Endodermal cell (in vitro differentiated cells): ENCODE results near the gene CACNG7. TPM values are rescaled to one million over a fixed set of nuclear protein-coding genes. Genes with fewer than 3 reads are reported as not detected.

Experiments
- DNase-seq: peaks from one replicate; pipeline ENCODE4 v3.0.0-alpha.2; 2017
- H3K27ac ChIP-seq: 2 replicates; pipeline ENCODE4 v1.5.1; 2013; ENCODE audit warnings: mild to moderate bottlenecking, low read depth, low read length, moderate library complexity
- H3K27me3 ChIP-seq: 2 replicates; pipeline ENCODE4 v1.6.1; 2013; ENCODE audit warnings: mild to moderate bottlenecking, low read length, moderate library complexity; ENCODE audit not compliant: insufficient read depth, control insufficient read depth, poor library complexity, severe bottlenecking
- H3K36me3 ChIP-seq: 2 replicates; pipeline ENCODE4 v1.7.0; 2013; ENCODE audit warnings: mild to moderate bottlenecking, low read length, moderate library complexity; ENCODE audit not compliant: control insufficient read depth, insufficient read depth
- H3K4me1 ChIP-seq: one replicate; pipeline ENCODE4 v1.7.0; 2013; ENCODE audit warnings: low read length; ENCODE audit not compliant: control insufficient read depth, insufficient read depth
- H3K4me3 ChIP-seq: 2 replicates; pipeline ENCODE4 v1.5.1; 2013; ENCODE audit warnings: mild to moderate bottlenecking, low read length, moderate library complexity
- H3K9ac ChIP-seq: 2 replicates; pipeline ENCODE4 v1.6.1; 2013; ENCODE audit warnings: mild to moderate bottlenecking, low read length, moderate library complexity; ENCODE audit not compliant: poor library complexity, severe bottlenecking; ENCODE audit errors: extremely low read depth
- H3K9me3 ChIP-seq: 2 replicates; pipeline ENCODE4 v1.6.1; 2013; ENCODE audit warnings: mild to moderate bottlenecking, low read length, moderate library complexity; ENCODE audit not compliant: control insufficient read depth
- H3K27ac Mint-ChIP-seq: 2 replicates; pipeline ENCODE4 v1.8.0; 2020; ENCODE audit warnings: mixed read lengths
- H3K27me3 Mint-ChIP-seq: 2 replicates; pipeline ENCODE4 v1.8.0; 2021; ENCODE audit warnings: mild to moderate bottlenecking, mixed read lengths; ENCODE audit not compliant: insufficient read depth
- H3K36me3 Mint-ChIP-seq: 2 replicates; pipeline ENCODE4 v1.8.0; 2020; ENCODE audit warnings: low read depth, mixed read lengths
- H3K4me1 Mint-ChIP-seq: 2 replicates; pipeline ENCODE4 v1.8.0; 2020; ENCODE audit warnings: mixed read lengths
- H3K4me3 Mint-ChIP-seq: 2 replicates; pipeline ENCODE4 v1.8.0; 2020; ENCODE audit warnings: mild to moderate bottlenecking, moderate library complexity, mixed read lengths
- H3K9me3 Mint-ChIP-seq: 2 replicates; pipeline ENCODE4 v1.8.0; 2020; ENCODE audit warnings: mild to moderate bottlenecking, mixed read lengths
- CTCF ChIP-seq: fragments of 200-600 bp; sonication (generic); conservative IDR thresholded peaks from 2 replicates; pipeline ENCODE4 v1.5.0; 2021; ENCODE audit warnings: antibody characterized with exemption, mild to moderate bottlenecking
- WGBS, 2 experiments: methylation state at CpG; one replicate each; pipeline versions ENCODE4 v1.1.5 to v1.1.7; 2013; ENCODE audit warnings: missing lambda C conversion rate in 2 of 2, mixed read lengths in 1 of 2; ENCODE audit not compliant: insufficient coverage in 1 of 2, insufficient read length in 1 of 2; 5-methylcytosine and 5-hydroxymethylcytosine counted together
- total RNA-seq, 2 donors: library from RNA; stranded (reverse); fragmentation: NEBNext Ultra II Directional in 1 of 2; extraction: Animal tissue kit (Norgen Biotek cat#: 25700) in 1 of 2; gene quantifications; 2 replicates in 1 of 2; 3 replicates in 1 of 2; pipeline ENCODE4 v1.2.1, GENCODE V29; 2021

The CACNG7 gene
- total RNA-seq, 2 donors from 2014 or later, result 2.7 to 3.4 TPM

- H3K4me1 ChIP-seq, result no peaks in the 10 kb centered on the region
- peak overlapping the region; percentile 50 for H3K4me3 Mint-ChIP-seq
- H3K27me3 Mint-ChIP-seq, result peaks cover 94% of the 10 kb centered on the region
- TF ChIP-seq CTCF, result no peak
- no peaks in the 10 kb centered on the region for H3K9me3 Mint-ChIP-seq
- H3K27ac Mint-ChIP-seq, result no peak overlapping the region
- H3K36me3 Mint-ChIP-seq, result no peaks in the 10 kb centered on the region
- H3K9me3 ChIP-seq, result no peaks in the 10 kb centered on the region
- H3K9ac ChIP-seq, result no peak overlapping the region
- peaks cover 85% of the 10 kb centered on the region for H3K27me3 ChIP-seq
- H3K4me3 ChIP-seq, result no peak overlapping the region
- 37 to 46% methylated on average over 10 to 17 of the region's 17 CpGs for WGBS, 2 experiments
- no peak for DNase-seq
- peaks cover 22% of the 10 kb centered on the region for H3K4me1 Mint-ChIP-seq
- no peak overlapping the region for H3K27ac ChIP-seq
- H3K36me3 ChIP-seq, result no peaks in the 10 kb centered on the region
Observed at GRCh38 chr19:53907690-53908089, 1.4 kb upstream of the CACNG7 start.

GRCh38 chr19:53908106-53908934 lies 758 bp upstream of the CACNG7 start:
- Mint-ChIP-seq H3K27me3 (peaks cover 92% of the 10 kb centered on the region), H3K4me3 (peak overlapping the region; percentile 50), H3K4me1 (peaks cover 18% of the 10 kb centered on the region), H3K36me3 (no peaks in the 10 kb centered on the region), H3K27ac (no peak overlapping the region), H3K9me3 (no peaks in the 10 kb centered on the region)
- WGBS, 2 experiments, result 2 to 5% methylated on average over 12 to 51 of the region's 51 CpGs
- Histone ChIP-seq H3K27ac (no peak overlapping the region), H3K4me3 (no peak overlapping the region), H3K4me1 (no peaks in the 10 kb centered on the region), H3K36me3 (no peaks in the 10 kb centered on the region), H3K27me3 (peaks cover 85% of the 10 kb centered on the region), H3K9me3 (no peaks in the 10 kb centered on the region), H3K9ac (no peak overlapping the region)
- no peak for TF ChIP-seq CTCF
- DNase-seq, result peak; percentile 95

- Histone ChIP-seq H3K36me3 (no peaks in the 10 kb centered on the region), H3K27ac (no peak overlapping the region), H3K9ac (no peak overlapping the region), H3K27me3 (peaks cover 77% of the 10 kb centered on the region), H3K9me3 (no peaks in the 10 kb centered on the region), H3K4me1 (no peaks in the 10 kb centered on the region), H3K4me3 (peak overlapping the region; percentile 72)
- no peak overlapping the region for H3K27ac Mint-ChIP-seq
- TF ChIP-seq CTCF, result no peak
- H3K9me3 Mint-ChIP-seq, result no peaks in the 10 kb centered on the region
- H3K27me3 Mint-ChIP-seq, result peaks cover 80% of the 10 kb centered on the region
- WGBS, 2 experiments, result 2% methylated on average over 23 to 47 of the region's 47 CpGs
- H3K4me1 Mint-ChIP-seq, result peaks cover 18% of the 10 kb centered on the region
- no peaks in the 10 kb centered on the region for H3K36me3 Mint-ChIP-seq
- peak; percentile 68 for DNase-seq
- peak overlapping the region; percentile 50 for H3K4me3 Mint-ChIP-seq
Observed at GRCh38 chr19:53909471-53910169, 542 bp downstream of the CACNG7 start.
